Effector memory CD8-positive, alpha-beta T cell (primary cell): ENCODE data around the gene GRIN2B.

Experiments
- ATAC-seq: fragments of 150-1000 bp; cut with Tn5 transposase; replicated peaks from 2 replicates; pipeline ENCODE4 v1.10.0; 2021; ENCODE audit warnings: mild to moderate bottlenecking, moderate library complexity
- DNase-seq, 3 experiments: peaks; one replicate each; pipeline ENCODE4 v3.0.0; 2021
- H3K27ac Mint-ChIP-seq, 2 donors: one replicate each; pipeline ENCODE4 v1.8.0; 2022; ENCODE audit warnings: mild to moderate bottlenecking in 2 of 2, mixed read lengths in 2 of 2, moderate library complexity in 2 of 2
- H3K27me3 Mint-ChIP-seq, 2 donors: one replicate each; pipeline ENCODE4 v1.8.0; 2022; ENCODE audit warnings: mixed read lengths in 2 of 2
- H3K36me3 Mint-ChIP-seq: one replicate; pipeline ENCODE4 v1.8.0; 2022; ENCODE audit warnings: mild to moderate bottlenecking, moderate library complexity, mixed read lengths; ENCODE audit not compliant: insufficient read depth
- H3K4me1 Mint-ChIP-seq, 2 donors: one replicate each; pipeline ENCODE4 v1.8.0; 2022; ENCODE audit warnings: low read depth in 2 of 2, mixed read lengths in 2 of 2
- H3K4me3 Mint-ChIP-seq, 2 donors: one replicate each; pipeline ENCODE4 v1.8.0; 2022; ENCODE audit warnings: mild to moderate bottlenecking in 2 of 2, mixed read lengths in 2 of 2, moderate library complexity in 2 of 2
- H3K9me3 Mint-ChIP-seq, 2 donors: one replicate each; pipeline ENCODE4 v1.8.0; 2022; ENCODE audit warnings: mixed read lengths in 2 of 2

GRIN2B gene

DNA sequence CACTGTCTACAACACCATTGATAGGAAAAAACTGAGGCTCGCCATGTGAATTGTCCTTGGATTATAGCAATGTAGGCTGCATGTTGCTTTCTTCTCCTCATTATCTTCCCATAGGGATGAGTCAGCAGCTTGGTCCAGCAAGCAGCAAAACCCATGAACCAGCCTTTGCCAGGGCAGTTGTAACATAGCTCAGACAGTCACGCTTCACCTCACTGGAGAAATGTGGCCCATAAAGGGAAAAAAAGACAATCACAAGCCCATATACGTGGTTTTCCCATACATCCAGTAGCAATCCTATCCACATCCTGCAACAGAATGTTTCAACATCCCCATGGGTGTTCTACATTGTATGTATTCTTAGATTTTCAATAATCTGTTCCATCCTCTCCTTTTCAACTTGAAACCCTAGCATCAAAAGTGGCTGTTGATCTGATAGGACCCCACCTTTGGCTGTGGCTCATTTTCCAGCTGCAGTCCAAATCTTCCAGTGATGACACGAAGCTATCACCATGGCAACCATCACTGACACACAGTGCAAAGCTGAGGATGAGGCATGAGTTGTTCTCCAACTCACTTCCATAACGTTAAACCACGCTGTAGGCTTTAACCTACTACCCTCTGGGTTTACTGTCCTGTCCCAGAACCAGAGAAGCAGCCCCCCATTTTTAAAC lies 34.0 kb downstream of the GRIN2B start:
- peaks cover 13 to 17% of the 10 kb centered on the region in 2 donors for H3K27me3 Mint-ChIP-seq
- DNase-seq = no peak
- H3K36me3 Mint-ChIP-seq = no peaks in the 10 kb centered on the region
- H3K9me3 Mint-ChIP-seq = no peaks in the 10 kb centered on the region
- H3K4me3 Mint-ChIP-seq = no peak overlapping the region
- no peak for ATAC-seq
- no peaks in the 10 kb centered on the region for H3K4me1 Mint-ChIP-seq
- H3K27ac Mint-ChIP-seq = no peak overlapping the region

- ATAC-seq (no peak), DNase-seq (no peak)
- Mint-ChIP-seq H3K4me1 (no peaks in the 10 kb centered on the region), H3K27me3 (peaks cover 23 to 29% of the 10 kb centered on the region in 2 donors), H3K27ac (no peak overlapping the region), H3K36me3 (no peaks in the 10 kb centered on the region), H3K4me3 (no peak overlapping the region), H3K9me3 (peaks cover 0 to 2% of the 10 kb centered on the region in 2 donors)
These were observed 35.8 kb downstream of the GRIN2B start for GRCh38 chr12:13945641-13946040.

DNA sequence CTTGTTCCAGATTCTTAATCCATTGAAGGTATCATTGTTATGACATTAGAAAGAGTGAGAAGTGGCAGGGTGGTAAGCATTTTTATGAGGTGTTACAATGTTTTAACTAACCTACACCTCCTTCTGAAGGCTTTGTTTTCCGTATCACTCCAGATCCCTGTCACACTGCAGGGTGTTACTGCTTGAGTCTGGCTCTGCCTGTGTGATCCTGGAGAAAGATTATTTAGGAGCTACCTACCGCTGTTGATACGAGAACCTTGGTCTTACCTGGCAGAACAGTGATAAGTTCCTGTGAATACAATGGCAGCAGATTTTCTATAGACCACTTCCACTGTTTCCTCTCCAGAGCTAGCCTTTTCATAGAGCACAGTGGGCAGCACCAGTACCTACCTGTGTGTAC lies 36.2 kb downstream of the GRIN2B start:
- Mint-ChIP-seq H3K36me3 (no peaks in the 10 kb centered on the region), H3K4me1 (no peaks in the 10 kb centered on the region), H3K27ac (no peak overlapping the region), H3K4me3 (no peak overlapping the region), H3K27me3 (peaks cover 23 to 29% of the 10 kb centered on the region in 2 donors), H3K9me3 (peaks cover 0 to 2% of the 10 kb centered on the region in 2 donors)
- DNase-seq (no peak), ATAC-seq (no peak)

GRCh38 chr12:13942826-13943225 lies 38.6 kb downstream of the GRIN2B start:
- Mint-ChIP-seq H3K4me3 (no peak overlapping the region), H3K4me1 (no peaks in the 10 kb centered on the region), H3K36me3 (no peaks in the 10 kb centered on the region), H3K27ac (no peak overlapping the region), H3K27me3 (peaks cover 23 to 29% of the 10 kb centered on the region in 2 donors), H3K9me3 (peaks cover 0 to 2% of the 10 kb centered on the region in 2 donors)
- ATAC-seq = no peak
- no peak for DNase-seq

- Mint-ChIP-seq H3K4me1 (no peaks in the 10 kb centered on the region), H3K9me3 (peaks cover 0 to 4% of the 10 kb centered on the region in 2 donors), H3K27ac (no peak overlapping the region), H3K36me3 (no peaks in the 10 kb centered on the region), H3K4me3 (no peak overlapping the region), H3K27me3 (peaks cover 23 to 29% of the 10 kb centered on the region in 2 donors)
- DNase-seq (no peak), ATAC-seq (no peak)
These were observed 39.8 kb downstream of the GRIN2B start for GRCh38 chr12:13941258-13942249.

DNA sequence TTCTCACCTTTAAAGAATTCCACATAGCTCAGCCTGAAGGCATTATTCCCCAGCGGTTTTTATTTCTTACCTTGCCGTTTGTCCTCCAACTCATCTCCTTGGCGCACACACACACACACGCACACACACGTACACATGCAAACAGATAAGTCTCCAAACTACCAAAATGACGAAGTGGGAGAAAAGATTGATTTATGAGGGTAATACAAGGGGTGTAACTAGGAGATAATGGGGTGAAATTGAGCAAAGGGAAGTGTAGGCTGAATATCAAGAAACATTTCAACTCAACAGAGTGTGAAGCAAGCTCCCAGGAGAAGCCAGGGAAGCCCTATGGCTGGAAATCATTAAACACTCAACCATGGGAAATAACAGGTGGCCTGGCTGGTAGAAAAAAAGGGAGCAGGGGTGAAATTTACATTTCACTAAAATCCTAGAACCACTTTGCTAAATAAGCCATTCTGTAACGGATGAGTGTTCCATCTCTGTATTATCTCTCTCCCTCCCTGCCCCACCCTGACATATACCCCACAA lies 41.0 kb downstream of the GRIN2B start:
- Mint-ChIP-seq H3K4me1 (no peaks in the 10 kb centered on the region), H3K27ac (no peak overlapping the region), H3K4me3 (no peak overlapping the region), H3K9me3 (peaks cover 0 to 4% of the 10 kb centered on the region in 2 donors), H3K36me3 (no peaks in the 10 kb centered on the region), H3K27me3 (peaks cover 23 to 29% of the 10 kb centered on the region in 2 donors)
- no peak for ATAC-seq
- no peak for DNase-seq

- H3K27ac Mint-ChIP-seq = no peak overlapping the region
- peaks cover 10 to 12% of the 10 kb centered on the region in 2 donors for H3K27me3 Mint-ChIP-seq
- no peak for DNase-seq
These were observed 43.7 kb downstream of the GRIN2B start for GRCh38 chr12:13937735-13938134.

GRCh38 chr12:13935169-13935568 lies 46.2 kb downstream of the GRIN2B start:
- H3K4me3 Mint-ChIP-seq = no peak overlapping the region
- no peaks in the 10 kb centered on the region for H3K27me3 Mint-ChIP-seq
- no peak overlapping the region for H3K27ac Mint-ChIP-seq
- H3K4me1 Mint-ChIP-seq = no peaks in the 10 kb centered on the region
- ATAC-seq = no peak
- peaks cover 0 to 3% of the 10 kb centered on the region in 2 donors for H3K9me3 Mint-ChIP-seq
- DNase-seq = no peak
- no peaks in the 10 kb centered on the region for H3K36me3 Mint-ChIP-seq

More at GRCh38 chr12:13937735-13938134, 43.7 kb downstream of the GRIN2B start:
- Mint-ChIP-seq H3K36me3 (no peaks in the 10 kb centered on the region), H3K4me3 (no peak overlapping the region), H3K4me1 (no peaks in the 10 kb centered on the region), H3K9me3 (peaks cover 0 to 4% of the 10 kb centered on the region in 2 donors)
- no peak for ATAC-seq
